H1 (cell line): ENCODE measurements around the gene GLDC. TPM values are rescaled to one million over a fixed set of nuclear protein-coding genes. Genes with fewer than 3 reads are reported as not detected.

Experiments
- CTCF ChIA-PET: fragments of 300-600 bp; sonication (Branson Sonifier 250); formaldehyde crosslinking; loops from one replicate; lab custom pipeline; 2021; ENCODE audit not compliant: partially characterized antibody; lab: Charles Lee
- POLR2A ChIA-PET: fragments of 300-600 bp; sonication (Branson Sonifier 250); formaldehyde crosslinking; loops from one replicate; lab custom pipeline; 2021; ENCODE audit warnings: inconsistent platforms; ENCODE audit not compliant: partially characterized antibody; lab: Charles Lee
- DNase-seq, 2 experiments: peaks; one replicate each; pipeline versions ENCODE4 v3.0.0 to v3.0.0-alpha.2; 2010 to 2022; ENCODE audit warnings: low spot score in 2 of 2, low read depth in 1 of 2, mixed read lengths in 1 of 2
- FAIRE-seq: peaks from 2 replicates; lab custom pipeline; 2011; peaks lifted over from hg19 to GRCh38; lab: Jason Lieb, UNC
- H2AFZ ChIP-seq: 2 replicates; pipeline ENCODE4 v1.8.1; 2012; ENCODE audit warnings: low read length, inconsistent platforms
- H2AK5ac ChIP-seq: 2 replicates; pipeline ENCODE4 v1.6.1; 2013; ENCODE audit warnings: low read depth, low read length
- H2BK120ac ChIP-seq: replicated peaks from 2 replicates; pipeline ENCODE3; 2013; ENCODE audit warnings: low read depth, low read length, inconsistent platforms
- H2BK12ac ChIP-seq: 2 replicates; pipeline ENCODE4 v1.6.1; 2013; ENCODE audit warnings: low read depth, low read length
- H2BK15ac ChIP-seq: 2 replicates; pipeline ENCODE4 v1.6.1; 2013; ENCODE audit warnings: low read length
- H2BK20ac ChIP-seq: 2 replicates; pipeline ENCODE4 v1.6.1; 2013; ENCODE audit warnings: low read length
- H2BK5ac ChIP-seq: 2 replicates; pipeline ENCODE4 v1.6.1; 2013; ENCODE audit warnings: low read depth, low read length
- H3K14ac ChIP-seq: 2 replicates; pipeline ENCODE4 v1.6.1; 2013; ENCODE audit warnings: inconsistent platforms; ENCODE audit not compliant: insufficient read length
- H3K18ac ChIP-seq: 2 replicates; pipeline ENCODE4 v1.6.1; 2013; ENCODE audit warnings: low read length; ENCODE audit errors: extremely low read depth
- H3K23ac ChIP-seq: 2 replicates; pipeline ENCODE4 v1.6.1; 2013; ENCODE audit warnings: inconsistent platforms; ENCODE audit not compliant: insufficient read length
- H3K23me2 ChIP-seq: 2 replicates; pipeline ENCODE4 v1.6.1; 2013; ENCODE audit warnings: low read depth, low read length
- H3K27ac ChIP-seq: 2 replicates; pipeline ENCODE4 v1.6.1; 2011; ENCODE audit warnings: low read depth, low read length, inconsistent platforms
- H3K27me3 ChIP-seq, 4 experiments: replicated peaks in 1 of 4; 1 replicate in 1 of 4; 2 replicates in 3 of 4; pipeline versions ENCODE4 v1.6.1 to v1.8.1; 2011 to 2013; ENCODE audit warnings: low read length in 3 of 4, mild to moderate bottlenecking in 3 of 4, inconsistent platforms in 2 of 4, mixed read lengths in 2 of 4, moderate library complexity in 1 of 4; ENCODE audit not compliant: control insufficient read depth in 3 of 4, insufficient read depth in 3 of 4; ENCODE audit errors: extremely low read depth in 1 of 4
- H3K36me3 ChIP-seq, 4 experiments: 2 replicates each; pipeline versions ENCODE4 v1.6.1 to v1.8.1; 2011 to 2013; ENCODE audit warnings: mild to moderate bottlenecking in 4 of 4, low read length in 3 of 4, moderate library complexity in 2 of 4, control low read depth in 1 of 4, inconsistent platforms in 1 of 4; ENCODE audit not compliant: insufficient read depth in 4 of 4, control insufficient read depth in 2 of 4
- H3K4ac ChIP-seq: replicated peaks from 2 replicates; pipeline ENCODE3; 2013; ENCODE audit warnings: low read length, low read depth, mixed read lengths, inconsistent platforms; ENCODE audit not compliant: insufficient read length
- H3K4me1 ChIP-seq, 4 experiments: replicated peaks in 1 of 4; 1 replicate in 1 of 4; 2 replicates in 3 of 4; pipeline versions ENCODE4 v1.6.1 to v1.8.1; 2011 to 2013; ENCODE audit warnings: low read length in 3 of 4, inconsistent platforms in 2 of 4, mixed read lengths in 1 of 4; ENCODE audit not compliant: insufficient read depth in 4 of 4, control insufficient read depth in 3 of 4
- H3K4me2 ChIP-seq, 2 experiments: 2 replicates each; pipeline versions ENCODE4 v1.6.1 to v1.8.1; 2011 to 2013; ENCODE audit warnings: low read depth in 2 of 2, low read length in 2 of 2, control low read depth in 1 of 2, inconsistent platforms in 1 of 2, mild to moderate bottlenecking in 1 of 2; ENCODE audit not compliant: insufficient read depth in 1 of 2
- H3K4me3 ChIP-seq, 4 experiments: fragments of 200-600, 300-600 bp in 1 of 4; sonication (generic), shearing (Covaris generic), sonication (Bioruptor Twin) in 1 of 4; 2 replicates each; pipeline versions ENCODE4 v1.5.1 to v1.8.1; 2011 to 2016; ENCODE audit warnings: low read length in 4 of 4, low read depth in 3 of 4, control low read depth in 2 of 4, inconsistent platforms in 2 of 4, mild to moderate bottlenecking in 2 of 4, mixed read lengths in 1 of 4, moderate library complexity in 1 of 4; ENCODE audit not compliant: insufficient read depth in 2 of 4; ENCODE audit errors: extremely low read depth in 1 of 4
- H3K56ac ChIP-seq: replicated peaks from 2 replicates; pipeline ENCODE3; 2013; ENCODE audit warnings: low read depth, mild to moderate bottlenecking, mixed read lengths, low read length, inconsistent platforms; ENCODE audit not compliant: insufficient read length
- H3K79me1 ChIP-seq: 2 replicates; pipeline ENCODE4 v1.6.1; 2013; ENCODE audit warnings: low read depth, low read length, control low read depth
- H3K79me2 ChIP-seq, 2 experiments: 2 replicates each; pipeline versions ENCODE4 v1.6.1 to v1.8.1; 2012 to 2013; ENCODE audit warnings: low read length in 2 of 2, mild to moderate bottlenecking in 2 of 2, inconsistent platforms in 1 of 2; ENCODE audit not compliant: insufficient read depth in 2 of 2, control insufficient read depth in 1 of 2
- H3K9ac ChIP-seq, 4 experiments: replicated peaks in 1 of 4; 1 replicate in 1 of 4; 2 replicates in 3 of 4; pipeline versions ENCODE4 v1.6.1 to v1.8.1; 2011 to 2013; ENCODE audit warnings: low read depth in 3 of 4, low read length in 3 of 4, control low read depth in 2 of 4, mild to moderate bottlenecking in 2 of 4, moderate library complexity in 2 of 4, inconsistent platforms in 1 of 4; ENCODE audit errors: extremely low read depth in 1 of 4
- H3K9me3 ChIP-seq, 2 experiments: 2 replicates each; pipeline versions ENCODE4 v1.6.1 to v1.8.1; 2012 to 2013; ENCODE audit warnings: mild to moderate bottlenecking in 2 of 2, moderate library complexity in 2 of 2, control low read depth in 1 of 2, inconsistent platforms in 1 of 2, low read depth in 1 of 2, low read length in 1 of 2, mixed read lengths in 1 of 2; ENCODE audit not compliant: insufficient read depth in 2 of 2
- H4K20me1 ChIP-seq, 2 experiments: replicated peaks in 1 of 2; 2 replicates each; pipeline versions ENCODE3 to v1.8.1; 2011 to 2013; ENCODE audit warnings: inconsistent platforms in 2 of 2, low read length in 2 of 2, mild to moderate bottlenecking in 1 of 2; ENCODE audit not compliant: insufficient read depth in 2 of 2, control insufficient read depth in 1 of 2
- H4K5ac ChIP-seq: 2 replicates; pipeline ENCODE4 v1.6.1; 2013; ENCODE audit warnings: low read length, low read depth, mixed read lengths, inconsistent platforms; ENCODE audit not compliant: insufficient read length
- H4K8ac ChIP-seq: 2 replicates; pipeline ENCODE4 v1.8.0; 2013; ENCODE audit warnings: mild to moderate bottlenecking, moderate library complexity, low read length, inconsistent platforms; ENCODE audit not compliant: insufficient read depth; ENCODE audit errors: extremely low read depth
- H4K91ac ChIP-seq: replicated peaks from 2 replicates; pipeline ENCODE3; 2013; ENCODE audit warnings: low read length, mixed read lengths, inconsistent platforms; ENCODE audit not compliant: insufficient read length
- ASH2L ChIP-seq: fragments of 200-600, 300-600 bp; sonication (generic); IDR thresholded peaks from one replicate; pipeline ENCODE4 v1.7.1; 2017; ENCODE audit warnings: low read length
- CBX8 ChIP-seq: fragments of 300-800, 300-1000 bp; sonication (generic); IDR thresholded peaks from 2 replicates; pipeline ENCODE4 v1.7.1; 2016; ENCODE audit warnings: low read depth, low read length, borderline replicate concordance
- CTBP2 ChIP-seq: IDR thresholded peaks from 2 replicates; pipeline ENCODE4 v1.7.0; 2011; ENCODE audit warnings: borderline replicate concordance, mild to moderate bottlenecking, moderate library complexity, mixed read lengths, low read length; ENCODE audit not compliant: insufficient read depth, insufficient read length
- EP300 ChIP-seq, 2 experiments: IDR thresholded peaks; 1 replicate in 1 of 2; 2 replicates in 1 of 2; pipeline ENCODE4 v1.6.1; 2011 to 2012; ENCODE audit warnings: low read depth in 2 of 2, low read length in 2 of 2, mild to moderate bottlenecking in 2 of 2, borderline replicate concordance in 1 of 2, inconsistent platforms in 1 of 2, moderate library complexity in 1 of 2
- FOSL1 ChIP-seq: IDR thresholded peaks from 2 replicates; pipeline ENCODE4 v1.6.1; 2011; ENCODE audit warnings: mild to moderate bottlenecking, low read depth, low read length, moderate library complexity; ENCODE audit not compliant: insufficient read depth
- HDAC2 ChIP-seq, 2 experiments: fragments of 300-600 bp in 1 of 2; sonication (generic) in 1 of 2; IDR thresholded peaks; 2 replicates each; pipeline ENCODE4 v1.6.1; 2011 to 2012; ENCODE audit warnings: low read depth in 2 of 2, low read length in 2 of 2, mild to moderate bottlenecking in 2 of 2, moderate library complexity in 2 of 2, borderline replicate concordance in 1 of 2, inconsistent platforms in 1 of 2
- JUND ChIP-seq: IDR thresholded peaks from 2 replicates; pipeline ENCODE4 v1.6.1; 2011; ENCODE audit warnings: mild to moderate bottlenecking, improper control_type of control experiment, low read length
- NRF1 ChIP-seq: IDR thresholded peaks from 2 replicates; pipeline ENCODE4 v1.6.1; 2011; ENCODE audit warnings: mild to moderate bottlenecking, low read depth, low read length, improper control_type of control experiment
- SP2 ChIP-seq: IDR thresholded peaks from 2 replicates; pipeline ENCODE4 v1.6.1; 2012; ENCODE audit warnings: mild to moderate bottlenecking, low read length, inconsistent platforms
- SP4 ChIP-seq: IDR thresholded peaks from 2 replicates; pipeline ENCODE4 v1.6.1; 2012; ENCODE audit warnings: low read length, inconsistent platforms
- YY1 ChIP-seq: IDR thresholded peaks from 2 replicates; pipeline ENCODE4 v1.6.1; 2011; ENCODE audit warnings: low read depth, mild to moderate bottlenecking, low read length
- WGBS, 2 experiments: shearing (Covaris generic) in 1 of 2; methylation state at CpG; one replicate each; pipeline versions ENCODE4 v1.1.6 to v1.1.7; 2013 to 2015; ENCODE audit warnings: low lambda C conversion rate in 2 of 2, mixed read lengths in 2 of 2, inconsistent platforms in 1 of 2, low coverage in 1 of 2, missing lambda C conversion rate in 1 of 2; ENCODE audit not compliant: insufficient replicate concordance in 2 of 2, insufficient coverage in 1 of 2, insufficient read length in 1 of 2; ENCODE audit errors: extremely low coverage in 1 of 2, missing lambda C conversion rate in 1 of 2; 5-methylcytosine and 5-hydroxymethylcytosine counted together
- polyA plus RNA-seq, 7 experiments: library from polyadenylated mRNA; depleted of rRNA in 3 of 7; stranded (reverse) in 5 of 7; unstranded in 2 of 7; fragments of >200 nt in 5 of 7; fragments of 200-250 nt in 2 of 7; gene quantifications; 1 replicate in 5 of 7; 2 replicates in 1 of 7; 4 replicates in 1 of 7; pipeline versions ENCODE4 v1.2.1 to v1.2.3, GENCODE V29; 2011 to 2013; ENCODE audit warnings: missing spikeins in 2 of 7, mixed read lengths in 2 of 7
- total RNA-seq: library from RNA; stranded (reverse); fragmentation: NEBNext Ultra II Directional; extraction: Animal tissue kit (Norgen Biotek cat#: 25700); gene quantifications from 2 replicates; pipeline ENCODE4 v1.2.1, GENCODE V29; 2021
- TF ChIP-seq, protein P1 (sequence below): IDR thresholded peaks from 2 replicates; pipeline ENCODE4 v1.6.1; 2012; ENCODE audit warnings: inconsistent platforms
- TF ChIP-seq, protein P2 (sequence below): IDR thresholded peaks from 2 replicates; pipeline ENCODE4 v1.6.1; 2012; ENCODE audit warnings: inconsistent platforms

GLDC gene
- total and polyA plus RNA-seq, 2 of the 8 experiments (the other 6 are each of a cell fraction or from before 2014, with no cell fraction given), result 48.8 to 101 TPM

DNA sequence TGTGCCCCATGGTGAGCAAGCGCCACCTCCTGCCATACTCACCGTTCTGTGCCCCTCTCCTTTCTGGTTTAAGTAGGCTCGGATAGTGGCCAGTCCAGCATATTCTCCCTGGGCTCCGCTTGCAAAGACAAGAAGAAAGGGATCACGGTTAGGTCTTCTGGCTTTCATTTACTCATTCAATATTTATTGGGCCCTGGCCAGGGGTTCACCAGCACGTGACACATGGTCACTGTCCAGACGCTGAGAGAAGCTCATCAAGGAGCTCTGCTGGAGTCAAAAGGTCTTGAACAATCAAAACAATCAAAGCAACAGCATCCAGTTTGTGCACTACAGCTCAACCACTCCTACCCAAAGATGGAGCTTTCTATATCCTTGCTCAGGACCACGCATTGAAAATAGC, 80.2 kb downstream of the GLDC start:
- Histone ChIP-seq H3K4me2 (no peak overlapping the region), H3K56ac (no peak overlapping the region), H3K14ac (no peak overlapping the region), H2BK20ac (no peak overlapping the region), H3K23me2 (no peaks in the 10 kb centered on the region), H2BK12ac (no peak overlapping the region), H3K9ac (no peak overlapping the region), H2AK5ac (no peak overlapping the region), H4K8ac (no peak overlapping the region), H2AFZ (no peak overlapping the region), H3K4ac (no peak overlapping the region), H2BK5ac (no peak overlapping the region), H3K4me1 (no peaks in the 10 kb centered on the region), H4K91ac (no peak overlapping the region), H3K36me3 (peaks cover 0 to 7% (median 0%) of the 10 kb centered on the region in 4 experiments; a peak in 5 of 8 replicates), H2BK120ac (no peak overlapping the region), H3K4me3 (no peak overlapping the region), H3K79me1 (no peaks in the 10 kb centered on the region), H3K27ac (no peak overlapping the region), H3K79me2 (no peaks in the 10 kb centered on the region), H3K23ac (no peak overlapping the region), H3K9me3 (no peaks in the 10 kb centered on the region), H4K5ac (no peak overlapping the region), H3K27me3 (no peaks in the 10 kb centered on the region), H2BK15ac (no peak overlapping the region), H4K20me1 (no peaks in the 10 kb centered on the region), H3K18ac (no peak overlapping the region)
- CTCF ChIA-PET, result interaction anchor here (0.6 to 1.0 kb wide), 4 partner anchors 20 to 348 kb away, joined by 3 to 4 read pairs (median 3); no protein-coding TSS in a partner anchor
- POLR2A ChIA-PET, result no interaction called here
- no peak for DNase-seq
- no peak for FAIRE-seq
- WGBS, 2 experiments, result 84% methylated on average over 8 of the region's 8 CpGs; no CpG with 5 or more reads in 1 of the 2 experiments
- TF ChIP-seq NRF1 (no peak), JUND (no peak), YY1 (no peak), CBX8 (no peak), HDAC2 (IDR thresholded peaks at IDR 0.05; ENCODE audit: borderline replicate concordance in 1 of 2, low read depth in 2 of 2, low read length in 2 of 2) (no peak), SP2 (no peak), SP4 (no peak), ASH2L (no peak), EP300 (IDR thresholded peaks at IDR 0.05; ENCODE audit: borderline replicate concordance in 1 of 2, low read depth in 2 of 2, low read length in 2 of 2) (no peak), CTBP2 (no peak), FOSL1 (no peak)
- TF ChIP-seq, protein P1, sequence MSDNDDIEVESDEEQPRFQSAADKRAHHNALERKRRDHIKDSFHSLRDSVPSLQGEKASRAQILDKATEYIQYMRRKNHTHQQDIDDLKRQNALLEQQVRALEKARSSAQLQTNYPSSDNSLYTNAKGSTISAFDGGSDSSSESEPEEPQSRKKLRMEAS, result no peak
- TF ChIP-seq, protein P2, sequence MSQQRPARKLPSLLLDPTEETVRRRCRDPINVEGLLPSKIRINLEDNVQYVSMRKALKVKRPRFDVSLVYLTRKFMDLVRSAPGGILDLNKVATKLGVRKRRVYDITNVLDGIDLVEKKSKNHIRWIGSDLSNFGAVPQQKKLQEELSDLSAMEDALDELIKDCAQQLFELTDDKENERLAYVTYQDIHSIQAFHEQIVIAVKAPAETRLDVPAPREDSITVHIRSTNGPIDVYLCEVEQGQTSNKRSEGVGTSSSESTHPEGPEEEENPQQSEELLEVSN, result no peak
